ENCODE results near the gene METAP1D.
"Not testable (repeated sequence)": the region's sequence is repeated elsewhere in the genome, so short reads cannot be mapped to it uniquely, and the experiment has no call there.

METAP1D gene

GRCh38 chr2:171999604-172000469, at the start of gene METAP1D:
METAP1D (plus strand) TSS chr2:171999953; CDS start chr2:171999970, 17 bp downstream.
- peak; percentile 90 to 94 for ATAC-seq

- no peak for ATAC-seq
Observed at GRCh38 chr2:171952276-171952675, 47.5 kb upstream of the METAP1D start.

- ATAC-seq: no peak
Observed at GRCh38 chr2:171952748-171953147, 47.0 kb upstream of the METAP1D start.

- no peak for ATAC-seq
Observed at GRCh38 chr2:171956135-171956825, 43.5 kb upstream of the METAP1D start.

DNA sequence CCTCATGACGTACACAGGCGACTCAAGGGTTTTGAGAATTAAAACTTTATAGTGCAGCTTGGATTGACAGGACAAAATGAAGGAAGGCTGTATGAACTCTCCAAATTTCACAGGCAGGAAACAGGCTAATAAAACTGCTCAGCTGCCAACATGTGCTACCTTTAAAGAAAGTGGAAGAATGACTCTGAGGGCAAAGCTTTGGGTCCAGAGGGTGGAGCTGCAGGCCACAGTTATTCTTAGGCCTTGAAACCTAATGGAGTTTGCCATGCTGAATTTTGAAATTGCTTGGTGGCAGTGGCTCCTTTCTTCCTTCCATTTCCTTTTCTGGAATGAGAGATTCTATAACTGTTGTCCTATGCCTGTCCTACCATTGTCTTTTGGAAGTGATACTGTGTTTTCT, 42.7 kb upstream of the METAP1D start:
- ATAC-seq: no peak

DNA sequence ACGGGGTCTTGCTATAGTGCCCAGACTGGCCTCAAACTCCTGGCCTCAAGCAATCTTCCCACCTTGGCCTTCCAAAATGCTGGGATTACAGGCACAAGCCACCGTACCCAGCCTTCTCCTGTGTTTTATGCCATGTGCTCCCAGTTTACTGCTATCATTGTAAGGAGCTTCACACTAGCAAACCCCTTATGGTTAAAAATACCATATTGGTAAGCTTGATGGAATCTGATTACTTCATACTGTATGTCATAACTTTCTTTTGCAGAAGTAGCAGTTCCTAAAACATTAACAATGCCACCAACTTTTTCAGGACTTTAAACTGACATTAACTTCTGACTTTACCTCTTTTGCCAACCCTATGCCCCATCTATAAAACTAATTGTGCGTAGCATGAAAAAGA, 41.3 kb upstream of the METAP1D start:
- ATAC-seq: no peak

DNA sequence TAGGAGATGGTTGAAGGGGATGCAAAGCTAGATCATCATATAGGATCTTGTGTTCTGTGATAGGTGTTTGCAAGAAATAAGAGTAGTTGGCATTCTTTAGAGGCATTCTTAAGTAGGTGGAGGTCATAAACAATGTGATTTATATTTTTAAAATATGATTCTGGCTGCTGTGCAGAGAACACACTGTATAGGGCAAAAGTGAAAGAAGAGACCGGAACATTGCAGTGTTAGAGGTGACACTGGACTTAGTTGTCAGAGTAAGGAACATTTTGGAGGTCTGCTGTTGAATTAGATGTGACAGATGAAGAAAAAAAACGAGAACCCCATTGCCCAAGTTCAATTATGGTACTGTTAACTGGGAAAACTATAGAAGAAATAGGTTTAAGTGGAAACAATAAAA, 39.8 kb upstream of the METAP1D start:
- ATAC-seq: no peak

- ATAC-seq: no peak
Observed at GRCh38 chr2:171960570-171960969, 39.2 kb upstream of the METAP1D start.

- no peak for ATAC-seq
Observed at GRCh38 chr2:171963198-171963597, 36.6 kb upstream of the METAP1D start.

- ATAC-seq: no peak
Observed at GRCh38 chr2:171964308-171964707, 35.4 kb upstream of the METAP1D start.

- no peak for ATAC-seq
Observed at GRCh38 chr2:171965238-171965637, 34.5 kb upstream of the METAP1D start.

DNA sequence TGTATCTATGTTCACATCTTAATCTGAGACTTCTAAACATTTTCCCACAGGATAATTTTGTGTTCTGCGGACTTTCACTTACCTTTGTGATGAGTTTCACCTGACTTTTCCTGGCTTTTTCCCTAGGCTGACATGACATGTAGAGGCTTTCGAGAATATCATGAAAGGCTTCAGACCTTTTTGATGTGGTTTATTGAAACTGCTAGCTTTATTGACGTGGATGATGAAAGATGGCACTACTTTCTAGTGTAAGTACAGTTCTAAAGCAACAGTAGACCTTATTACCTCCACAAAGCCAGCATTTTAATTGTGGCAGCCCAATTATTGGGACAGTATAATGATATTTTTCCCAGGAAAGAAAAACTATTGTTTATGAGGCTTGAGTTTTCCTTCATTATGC, 34.1 kb upstream of the METAP1D start:
- ATAC-seq: no peak

DNA sequence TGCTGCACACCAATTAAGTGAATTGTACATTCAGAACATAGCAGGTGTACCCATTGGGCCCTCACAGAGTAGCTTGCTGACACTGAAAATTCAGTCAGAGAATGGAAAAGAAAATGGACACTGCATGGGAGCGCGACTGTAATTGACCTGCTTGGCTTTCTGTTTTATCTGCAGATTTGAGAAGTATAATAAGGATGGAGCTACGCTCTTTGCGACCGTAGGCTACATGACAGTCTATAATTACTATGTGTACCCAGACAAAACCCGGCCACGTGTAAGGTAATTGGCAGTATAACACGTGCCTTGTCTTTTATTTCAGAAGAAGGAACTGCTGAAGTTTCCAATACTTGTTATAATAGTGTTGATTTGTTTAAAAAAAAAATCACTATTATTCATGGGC, 33.5 kb upstream of the METAP1D start:
- ATAC-seq: no peak

DNA sequence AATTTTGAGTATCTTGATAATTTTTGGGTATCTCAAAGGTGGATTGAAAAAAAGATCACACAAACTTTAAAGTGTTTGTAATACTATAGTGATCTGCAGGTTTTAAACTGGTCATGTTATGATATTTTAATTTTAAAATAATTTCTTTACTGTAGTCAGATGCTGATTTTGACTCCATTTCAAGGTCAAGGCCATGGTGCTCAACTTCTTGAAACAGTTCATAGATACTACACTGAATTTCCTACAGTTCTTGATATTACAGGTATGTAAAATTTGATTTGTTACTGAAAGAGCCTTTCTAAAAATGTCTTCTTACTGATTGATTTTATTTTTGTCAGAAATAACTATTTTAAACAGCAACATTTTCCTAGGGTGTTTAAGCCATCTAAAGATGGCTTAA, 33.1 kb upstream of the METAP1D start:
- ATAC-seq: no peak

DNA sequence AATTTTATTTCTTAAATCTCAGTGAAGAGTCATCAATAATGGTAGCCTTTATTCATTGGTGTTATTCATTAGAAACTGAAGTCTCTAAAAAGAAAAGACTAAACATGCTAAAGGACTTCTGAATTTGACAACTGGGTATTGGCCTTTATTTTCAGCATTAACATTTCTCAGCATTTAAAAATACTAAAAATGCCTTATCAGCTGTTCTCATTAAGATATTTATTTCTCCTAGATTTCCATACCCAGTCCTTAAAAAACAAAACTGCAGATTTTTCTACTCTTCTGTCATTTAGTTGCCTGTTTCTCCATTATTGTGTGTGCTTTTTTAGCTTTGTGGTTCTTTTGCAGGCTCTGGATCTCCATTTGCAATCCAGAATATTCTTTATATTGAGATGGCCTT, 31.2 kb upstream of the METAP1D start:
- no peak for ATAC-seq

DNA sequence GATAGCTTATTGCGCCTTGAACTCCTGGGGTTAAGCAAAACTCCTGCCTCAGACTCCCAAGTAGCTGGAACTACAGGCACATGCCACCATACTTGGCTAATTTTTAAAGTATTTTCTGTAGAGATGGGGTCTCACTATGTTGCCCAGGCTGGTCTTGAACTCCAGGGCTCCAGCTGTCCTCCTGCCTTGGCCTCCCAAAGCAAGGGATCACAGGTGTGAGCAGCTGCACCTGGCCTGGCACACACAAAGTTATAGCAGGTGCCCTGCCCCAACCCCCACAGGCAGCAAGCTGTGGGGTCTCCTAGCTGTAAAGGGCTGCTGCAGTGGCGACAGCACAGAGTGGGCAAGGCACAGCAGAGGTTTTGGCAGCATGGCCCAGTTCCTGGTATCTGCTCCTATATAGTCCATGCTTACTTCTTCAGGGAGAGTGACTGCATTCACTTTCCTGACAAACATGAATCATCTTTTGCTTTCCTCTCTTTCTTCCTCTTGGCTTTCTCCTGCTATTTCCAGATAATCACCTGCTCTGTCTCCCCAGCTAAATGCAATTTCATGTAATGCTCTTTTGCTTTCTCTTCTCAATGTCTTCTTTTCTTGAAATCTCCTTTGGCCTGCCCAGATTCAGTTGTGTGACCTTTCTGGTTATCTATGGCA, 27.3 kb upstream of the METAP1D start:
- no peak for ATAC-seq

GRCh38 chr2:171979103-171979502, 20.6 kb upstream of the METAP1D start:
- no peak for ATAC-seq

DNA sequence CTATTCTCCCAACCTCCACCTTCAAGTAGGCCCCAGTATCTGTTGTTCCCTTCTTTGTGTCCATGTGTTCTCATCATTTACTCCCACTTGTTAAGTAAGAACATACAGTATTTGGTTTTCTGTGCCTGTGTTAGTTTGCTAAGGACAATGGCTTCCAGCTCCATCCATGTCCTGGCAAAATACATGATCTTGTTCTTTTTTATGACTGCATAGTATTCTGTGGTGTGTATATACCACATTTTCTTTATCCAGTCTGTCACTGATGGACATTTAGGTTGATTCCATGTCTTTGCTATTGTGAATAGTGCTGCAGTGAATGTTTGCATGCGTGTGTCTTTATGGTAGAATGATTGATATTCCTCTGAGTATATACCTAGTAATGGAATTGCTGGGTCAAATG, 15.8 kb upstream of the METAP1D start:
- ATAC-seq: not testable (repeated sequence)

DNA sequence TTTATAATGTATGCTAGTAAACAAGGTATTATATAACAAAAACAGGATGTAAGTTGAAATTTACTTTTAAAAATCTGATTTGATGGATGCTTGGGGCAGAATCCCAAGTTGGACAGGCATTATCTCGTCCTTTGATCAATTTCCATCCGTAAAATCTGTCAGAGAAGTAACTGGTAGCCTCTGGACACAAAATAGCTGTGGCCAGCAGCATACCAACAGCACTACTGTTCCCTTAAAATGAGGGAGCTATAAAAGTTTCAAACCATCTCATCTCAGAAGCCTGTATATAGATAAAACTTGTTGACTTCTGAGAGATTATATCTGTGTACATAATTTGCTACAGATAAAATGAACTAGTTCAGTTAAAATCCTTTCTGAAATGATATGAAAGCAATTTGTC, 14.7 kb upstream of the METAP1D start:
- no peak for ATAC-seq

- no peak for ATAC-seq
Observed at GRCh38 chr2:171986778-171987177, 13.0 kb upstream of the METAP1D start.

GRCh38 chr2:171991027-171991426, 8.7 kb upstream of the METAP1D start:
- peak in 1 of 2 donors; percentile 59 for ATAC-seq

- no peak for ATAC-seq
Observed at GRCh38 chr2:171995586-171995985, 4.2 kb upstream of the METAP1D start.

DNA sequence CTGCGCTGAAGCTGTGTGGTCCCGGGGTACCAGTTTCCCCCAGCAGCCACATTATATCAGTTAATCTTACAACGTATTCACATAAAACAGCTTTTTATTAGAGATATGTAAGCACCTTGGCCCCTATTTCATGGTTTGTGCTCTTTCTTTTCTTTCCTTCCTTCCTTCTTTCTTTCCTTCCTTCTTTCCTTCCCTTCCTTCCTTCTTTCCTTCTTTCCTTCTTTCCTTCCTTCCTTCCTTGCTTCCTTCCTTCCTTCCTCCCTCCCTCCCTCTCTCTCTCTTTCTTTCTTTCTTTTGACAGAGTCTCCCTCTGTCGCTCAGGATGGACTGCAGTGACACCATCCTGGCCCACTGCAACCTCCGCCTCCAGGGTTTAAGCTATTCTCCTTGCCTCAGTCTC, 3.7 kb upstream of the METAP1D start:
- no peak for ATAC-seq

GRCh38 chr2:171997031-171997430, 2.7 kb upstream of the METAP1D start:
- ATAC-seq: not testable (repeated sequence)

All from activated CD4-positive, CD25-positive, alpha-beta regulatory T cell treated with anti-CD3 and anti-CD28 coated beads, Interleukin-2, amount 50 U/mL, for 24 hours (primary cell).